ENCODE results near the gene GDPD5.

Gene GDPD5

GRCh38 chr11:75431533-75432525 is 93.9 kb downstream of the GDPD5 start:
- TF ChIP-seq SUZ12 (IDR thresholded peaks at IDR 0.05; ENCODE audit: extremely low read depth, insufficient read depth, insufficient read length) (no peak), YY1 (IDR thresholded peaks at IDR 0.05; ENCODE audit: insufficient read depth, insufficient read length) (no peak), ZNF274 (IDR thresholded peaks at IDR 0.05; ENCODE audit: low read depth, low read length) (no peak)
- no peak overlapping the region for H3K4me3 ChIP-seq (ENCODE audit: insufficient read length, low read depth)
- no peak for DNase-seq (ENCODE audit: low read depth, low spot score)

GRCh38 chr11:75430714-75431532 is 94.8 kb downstream of the GDPD5 start:
- H3K4me3 ChIP-seq (ENCODE audit: insufficient read length, low read depth): peak overlapping the region; percentile 54
- peaks cover 17% of the 10 kb centered on the region for H3K9me3 ChIP-seq (ENCODE audit: insufficient read depth, low read length)

More at GRCh38 chr11:75431533-75432525, 93.9 kb downstream of the GDPD5 start:
- Histone ChIP-seq H3K9ac (ENCODE audit: insufficient read length, low read depth) (peak overlapping the region; percentile 24), H3K36me3 (ENCODE audit: insufficient read depth, insufficient read length, low read length) (peaks cover 24% of the 10 kb centered on the region), H3K4me1 (ENCODE audit: insufficient read depth, insufficient read length) (peaks cover 16% of the 10 kb centered on the region), H3K9me3 (ENCODE audit: insufficient read depth, low read length) (peaks cover 17% of the 10 kb centered on the region), H3K27me3 (ENCODE audit: insufficient read depth, insufficient read length) (peaks cover 47% of the 10 kb centered on the region)

GRCh38 chr11:75429902-75430713 is 95.6 kb downstream of the GDPD5 start:
- H3K36me3 ChIP-seq (ENCODE audit: insufficient read depth, insufficient read length, low read length): peaks cover 13% of the 10 kb centered on the region
- H3K4me1 ChIP-seq (ENCODE audit: insufficient read depth, insufficient read length): peaks cover 16% of the 10 kb centered on the region
- H3K4me3 ChIP-seq (ENCODE audit: insufficient read length, low read depth): peak overlapping the region; percentile 54
- H3K27me3 ChIP-seq (ENCODE audit: insufficient read depth, insufficient read length): peaks cover 47% of the 10 kb centered on the region
- no peak for DNase-seq (ENCODE audit: low read depth, low spot score)
- peaks cover 17% of the 10 kb centered on the region for H3K9me3 ChIP-seq (ENCODE audit: insufficient read depth, low read length)
- H3K9ac ChIP-seq (ENCODE audit: insufficient read length, low read depth): peak overlapping the region; percentile 64
- TF ChIP-seq ZNF274 (IDR thresholded peaks at IDR 0.05; ENCODE audit: low read depth, low read length): no peak
- TF ChIP-seq SUZ12 (IDR thresholded peaks at IDR 0.05; ENCODE audit: extremely low read depth, insufficient read depth, insufficient read length): peak; percentile 75

More at GRCh38 chr11:75430714-75431532, 94.8 kb downstream of the GDPD5 start:
- no peak for DNase-seq (ENCODE audit: low read depth, low spot score)
- TF ChIP-seq SUZ12 (IDR thresholded peaks at IDR 0.05; ENCODE audit: extremely low read depth, insufficient read depth, insufficient read length) (peak; percentile 47), ZNF274 (IDR thresholded peaks at IDR 0.05; ENCODE audit: low read depth, low read length) (no peak), YY1 (IDR thresholded peaks at IDR 0.05; ENCODE audit: insufficient read depth, insufficient read length) (no peak)
- H3K4me1 ChIP-seq (ENCODE audit: insufficient read depth, insufficient read length): peaks cover 16% of the 10 kb centered on the region
- peaks cover 15% of the 10 kb centered on the region for H3K36me3 ChIP-seq (ENCODE audit: insufficient read depth, insufficient read length, low read length)
- peak overlapping the region; percentile 64 for H3K9ac ChIP-seq (ENCODE audit: insufficient read length, low read depth)
- H3K27me3 ChIP-seq (ENCODE audit: insufficient read depth, insufficient read length): peaks cover 47% of the 10 kb centered on the region

GRCh38 chr11:75429641-75429901 is 96.2 kb downstream of the GDPD5 start:
- H3K27me3 ChIP-seq (ENCODE audit: insufficient read depth, insufficient read length): peaks cover 47% of the 10 kb centered on the region
- peaks cover 16% of the 10 kb centered on the region for H3K4me1 ChIP-seq (ENCODE audit: insufficient read depth, insufficient read length)
- no peak overlapping the region for H3K4me3 ChIP-seq (ENCODE audit: insufficient read length, low read depth)

GRCh38 chr11:75428989-75429640 is 96.6 kb downstream of the GDPD5 start:
- Histone ChIP-seq H3K9me3 (ENCODE audit: insufficient read depth, low read length) (peaks cover 17% of the 10 kb centered on the region), H3K4me3 (ENCODE audit: insufficient read length, low read depth) (no peak overlapping the region), H3K9ac (ENCODE audit: insufficient read length, low read depth) (no peak overlapping the region), H3K36me3 (ENCODE audit: insufficient read depth, insufficient read length, low read length) (peaks cover 4% of the 10 kb centered on the region), H3K4me1 (ENCODE audit: insufficient read depth, insufficient read length) (peaks cover 16% of the 10 kb centered on the region), H3K27me3 (ENCODE audit: insufficient read depth, insufficient read length) (peaks cover 47% of the 10 kb centered on the region)
- TF ChIP-seq YY1 (IDR thresholded peaks at IDR 0.05; ENCODE audit: insufficient read depth, insufficient read length) (no peak), SUZ12 (IDR thresholded peaks at IDR 0.05; ENCODE audit: extremely low read depth, insufficient read depth, insufficient read length) (no peak), ZNF274 (IDR thresholded peaks at IDR 0.05; ENCODE audit: low read depth, low read length) (no peak)
- DNase-seq (ENCODE audit: low read depth, low spot score): no peak

More at GRCh38 chr11:75429641-75429901, 96.2 kb downstream of the GDPD5 start:
- H3K9me3 ChIP-seq (ENCODE audit: insufficient read depth, low read length): peaks cover 17% of the 10 kb centered on the region
- TF ChIP-seq YY1 (IDR thresholded peaks at IDR 0.05; ENCODE audit: insufficient read depth, insufficient read length) (no peak), ZNF274 (IDR thresholded peaks at IDR 0.05; ENCODE audit: low read depth, low read length) (no peak), SUZ12 (IDR thresholded peaks at IDR 0.05; ENCODE audit: extremely low read depth, insufficient read depth, insufficient read length) (no peak)
- DNase-seq (ENCODE audit: low read depth, low spot score): no peak
- H3K36me3 ChIP-seq (ENCODE audit: insufficient read depth, insufficient read length, low read length): peaks cover 8% of the 10 kb centered on the region
- peak overlapping the region; percentile 64 for H3K9ac ChIP-seq (ENCODE audit: insufficient read length, low read depth)

GRCh38 chr11:75428281-75428724 is 97.4 kb downstream of the GDPD5 start:
- Histone ChIP-seq H3K27me3 (ENCODE audit: insufficient read depth, insufficient read length) (peaks cover 47% of the 10 kb centered on the region), H3K4me1 (ENCODE audit: insufficient read depth, insufficient read length) (peaks cover 14% of the 10 kb centered on the region), H3K9me3 (ENCODE audit: insufficient read depth, low read length) (peaks cover 17% of the 10 kb centered on the region), H3K36me3 (ENCODE audit: insufficient read depth, insufficient read length, low read length) (peaks cover 4% of the 10 kb centered on the region), H3K4me3 (ENCODE audit: insufficient read length, low read depth) (no peak overlapping the region), H3K9ac (ENCODE audit: insufficient read length, low read depth) (no peak overlapping the region)
- DNase-seq (ENCODE audit: low read depth, low spot score): no peak
- TF ChIP-seq SUZ12 (IDR thresholded peaks at IDR 0.05; ENCODE audit: extremely low read depth, insufficient read depth, insufficient read length) (no peak), ZNF274 (IDR thresholded peaks at IDR 0.05; ENCODE audit: low read depth, low read length) (no peak), YY1 (IDR thresholded peaks at IDR 0.05; ENCODE audit: insufficient read depth, insufficient read length) (no peak)

All from NT2/D1 (cell line).